OCI-LY7 (cell line): ENCODE results near the gene PHF12. TPM values are rescaled to one million over a fixed set of nuclear protein-coding genes. Genes with fewer than 3 reads are reported as not detected.

Experiments
- BruUV-seq: library from RNA; stranded (reverse); fragments of 400-500 nt; replicated peaks from 2 replicates; lab custom pipeline; 2021; lab: Mats Ljungman, UMichigan
- CTCF ChIA-PET: fragments of 300-600 bp; sonication (Branson Sonifier 250); formaldehyde crosslinking; loops from one replicate; lab custom pipeline; 2022; ENCODE audit warnings: antibody characterized with exemption; ENCODE audit not compliant: unreplicated experiment; lab: Charles Lee
- POLR2A ChIA-PET: fragments of 300-600 bp; sonication (Branson Sonifier 250); formaldehyde crosslinking; loops from one replicate; lab custom pipeline; 2022; ENCODE audit warnings: antibody characterized with exemption; lab: Charles Lee
- DNase-seq: peaks from one replicate; pipeline ENCODE4 v3.0.0-alpha.2; 2015; ENCODE audit warnings: low spot score
- H2AFZ ChIP-seq: fragments of 200-600 bp; sonication (generic), shearing (Covaris generic); 2 replicates; pipeline ENCODE4 v1.6.1; 2014; ENCODE audit warnings: mild to moderate bottlenecking, antibody characterized with exemption, low read length, moderate library complexity
- H3K27ac ChIP-seq: fragments of 200-600 bp; sonication (generic); 2 replicates; pipeline ENCODE4 v1.5.1; 2014; ENCODE audit warnings: mixed run types, low read depth, mild to moderate bottlenecking, moderate library complexity, low read length, inconsistent platforms; ENCODE audit not compliant: poor library complexity, severe bottlenecking
- H3K36me3 ChIP-seq: fragments of 200-600 bp; sonication (generic); 2 replicates; pipeline ENCODE4 v1.6.1; 2014; ENCODE audit warnings: mild to moderate bottlenecking, antibody characterized with exemption, low read length, moderate library complexity, mixed read lengths; ENCODE audit not compliant: insufficient read depth
- H3K4me1 ChIP-seq: fragments of 200-600 bp; sonication (generic); 2 replicates; pipeline ENCODE4 v1.5.1; 2014; ENCODE audit warnings: mild to moderate bottlenecking, low read length; ENCODE audit not compliant: insufficient read depth, poor library complexity, severe bottlenecking
- H3K4me2 ChIP-seq: fragments of 200-600 bp; sonication (generic); 2 replicates; pipeline ENCODE4 v1.6.1; 2014; ENCODE audit warnings: mild to moderate bottlenecking, low read length
- H3K4me3 ChIP-seq: fragments of 200-600 bp; sonication (generic); 2 replicates; pipeline ENCODE4 v1.5.1; 2014; ENCODE audit warnings: mild to moderate bottlenecking, low read depth, low read length; ENCODE audit not compliant: poor library complexity, severe bottlenecking
- H3K79me2 ChIP-seq: fragments of 200-600 bp; sonication (generic); 2 replicates; pipeline ENCODE4 v1.6.1; 2016; ENCODE audit warnings: low read depth, mild to moderate bottlenecking, low read length, moderate library complexity, mixed read lengths; ENCODE audit not compliant: insufficient read depth
- H3K9me2 ChIP-seq: fragments of 200-600 bp; sonication (generic); 2 replicates; pipeline ENCODE4 v1.6.1; 2016; ENCODE audit warnings: mild to moderate bottlenecking, low read length, mixed read lengths; ENCODE audit not compliant: insufficient read depth
- H3K9me3 ChIP-seq: fragments of 200-600 bp; sonication (generic); 2 replicates; pipeline ENCODE4 v1.6.1; 2014; ENCODE audit warnings: mild to moderate bottlenecking, mixed run types, low read length, mixed read lengths
- H4K20me1 ChIP-seq: fragments of 200-600 bp; sonication (generic); 2 replicates; pipeline ENCODE4 v1.6.1; 2014; ENCODE audit warnings: mild to moderate bottlenecking, antibody characterized with exemption, low read length, moderate library complexity, mixed read lengths; ENCODE audit not compliant: insufficient read depth
- EZH2phosphoT487 ChIP-seq: fragments of 200-600 bp; sonication (generic); IDR thresholded peaks from 2 replicates; pipeline ENCODE4 v1.6.1; 2018; ENCODE audit warnings: low read depth, borderline replicate concordance, mild to moderate bottlenecking, mixed run types, antibody characterized with exemption, low read length, moderate library complexity, mixed read lengths
- intact Hi-C: fragments of 100-400 bp; cut with micrococcal nuclease; formaldehyde crosslinking; loops from one replicate; pipeline ENCODE4 v1.10.0; 2022; ENCODE audit not compliant: unreplicated experiment
- total RNA-seq, 2 experiments: library from RNA; depleted of rRNA in 1 of 2; stranded (reverse); fragments of >200 nt in 1 of 2; shearing (Covaris generic) in 1 of 2; gene quantifications; 2 replicates each; pipeline ENCODE4 v1.2.3, GENCODE V29; 2014 to 2022
- TF ChIP-seq, protein P1 (sequence below): fragments of 200-600 bp; sonication (generic); conservative IDR thresholded peaks from 2 replicates; pipeline ENCODE4 v1.5.1; 2014; ENCODE audit warnings: mild to moderate bottlenecking, antibody characterized with exemption, low read length, moderate library complexity, mixed read lengths

Gene PHF12
- total RNA-seq, 2 experiments from 2014 or later: 40.6 to 62.5 TPM

DNA sequence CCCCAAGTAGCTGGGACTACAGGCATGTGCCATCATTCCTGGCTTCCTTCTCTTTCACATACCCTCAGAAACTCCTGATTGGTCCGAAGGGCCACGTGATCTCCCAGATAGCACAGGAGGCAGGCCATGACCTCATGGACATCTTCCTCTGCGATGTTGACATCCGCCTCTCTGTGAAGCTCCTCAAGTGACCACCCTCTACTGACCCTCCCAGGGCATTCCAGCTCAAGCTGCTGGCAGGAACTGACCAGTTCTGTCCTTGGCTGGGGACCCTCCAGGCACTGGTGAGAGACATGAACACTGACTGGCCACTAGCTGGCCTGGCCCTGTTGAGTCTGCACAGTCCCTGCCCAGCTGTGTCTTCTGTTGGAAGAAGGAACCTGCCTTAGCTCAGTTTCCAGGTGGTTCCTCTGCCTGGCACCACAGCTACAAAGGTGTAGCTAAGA, 90.9 kb downstream of the PHF12 start:
- Histone ChIP-seq H3K9me3 (no peaks in the 10 kb centered on the region), H3K36me3 (peaks cover 39% of the 10 kb centered on the region), H4K20me1 (no peaks in the 10 kb centered on the region), H3K4me1 (peaks cover 13% of the 10 kb centered on the region), H3K79me2 (peaks cover 9% of the 10 kb centered on the region; the same call in 1 of the 2 replicates), H3K4me2 (no peak overlapping the region), H2AFZ (no peak overlapping the region), H3K27ac (no peak overlapping the region), H3K9me2 (no peaks in the 10 kb centered on the region), H3K4me3 (no peak overlapping the region)
- DNase-seq: no peak
- no peak for TF ChIP-seq EZH2phosphoT487
- TF ChIP-seq, protein P1, sequence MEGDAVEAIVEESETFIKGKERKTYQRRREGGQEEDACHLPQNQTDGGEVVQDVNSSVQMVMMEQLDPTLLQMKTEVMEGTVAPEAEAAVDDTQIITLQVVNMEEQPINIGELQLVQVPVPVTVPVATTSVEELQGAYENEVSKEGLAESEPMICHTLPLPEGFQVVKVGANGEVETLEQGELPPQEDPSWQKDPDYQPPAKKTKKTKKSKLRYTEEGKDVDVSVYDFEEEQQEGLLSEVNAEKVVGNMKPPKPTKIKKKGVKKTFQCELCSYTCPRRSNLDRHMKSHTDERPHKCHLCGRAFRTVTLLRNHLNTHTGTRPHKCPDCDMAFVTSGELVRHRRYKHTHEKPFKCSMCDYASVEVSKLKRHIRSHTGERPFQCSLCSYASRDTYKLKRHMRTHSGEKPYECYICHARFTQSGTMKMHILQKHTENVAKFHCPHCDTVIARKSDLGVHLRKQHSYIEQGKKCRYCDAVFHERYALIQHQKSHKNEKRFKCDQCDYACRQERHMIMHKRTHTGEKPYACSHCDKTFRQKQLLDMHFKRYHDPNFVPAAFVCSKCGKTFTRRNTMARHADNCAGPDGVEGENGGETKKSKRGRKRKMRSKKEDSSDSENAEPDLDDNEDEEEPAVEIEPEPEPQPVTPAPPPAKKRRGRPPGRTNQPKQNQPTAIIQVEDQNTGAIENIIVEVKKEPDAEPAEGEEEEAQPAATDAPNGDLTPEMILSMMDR: no peak
- ChIA-PET POLR2A (interaction anchor here (0.9 kb wide), 1 partner anchor 37 kb away, joined by 4 read pairs; no protein-coding TSS in a partner anchor), CTCF (no interaction called here)
- BruUV-seq: no TSS peak
- intact Hi-C loops: no loop called here

DNA sequence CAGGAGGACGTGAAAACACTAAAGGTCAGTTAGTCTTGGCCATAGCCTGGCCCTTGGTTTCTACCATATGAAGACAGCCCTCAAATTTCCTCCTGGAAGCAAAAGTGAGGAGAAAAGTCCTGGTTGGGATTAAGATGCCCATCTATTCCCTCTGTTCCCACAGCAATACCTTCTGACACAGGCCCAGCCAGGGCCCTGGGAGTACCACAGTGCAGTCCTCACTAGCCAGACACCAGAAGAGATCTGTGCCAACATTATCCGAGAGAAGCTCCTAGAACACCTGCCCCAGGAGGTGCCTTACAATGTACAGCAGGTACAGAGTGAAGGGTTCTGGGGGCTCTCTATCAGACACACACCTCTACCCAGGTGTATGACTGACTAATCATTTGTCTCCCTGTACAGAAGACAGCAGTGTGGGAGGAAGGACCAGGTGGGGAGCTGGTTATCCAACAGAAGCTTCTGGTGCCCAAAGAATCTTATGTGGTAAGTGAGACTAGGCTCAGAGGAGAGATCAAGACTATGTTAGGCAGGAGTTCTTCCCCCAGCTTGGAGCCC, 92.4 kb downstream of the PHF12 start:
- ChIA-PET CTCF (no interaction called here), POLR2A (interaction anchor here (1.2 kb wide), 1 partner anchor 11 kb away, joined by 3 read pairs; no protein-coding TSS in a partner anchor)
- intact Hi-C loops: no loop called here
- no peak overlapping the region for H3K4me3 ChIP-seq
- H3K9me2 ChIP-seq: no peaks in the 10 kb centered on the region
- H3K27ac ChIP-seq: no peak overlapping the region
- H3K4me2 ChIP-seq: no peak overlapping the region
- H3K79me2 ChIP-seq: peaks cover 15% of the 10 kb centered on the region; the same call in 1 of the 2 replicates
- peaks cover 15% of the 10 kb centered on the region for H3K4me1 ChIP-seq
- DNase-seq: no peak
- H4K20me1 ChIP-seq: no peaks in the 10 kb centered on the region
- TF ChIP-seq, protein P1: no peak
- no peak for TF ChIP-seq EZH2phosphoT487
- no peaks in the 10 kb centered on the region for H3K9me3 ChIP-seq
- peaks cover 39% of the 10 kb centered on the region for H3K36me3 ChIP-seq
- no peak overlapping the region for H2AFZ ChIP-seq
- BruUV-seq: no TSS peak
